Measurements from ENCODE around the gene CCDC182.

Gene CCDC182

DNA sequence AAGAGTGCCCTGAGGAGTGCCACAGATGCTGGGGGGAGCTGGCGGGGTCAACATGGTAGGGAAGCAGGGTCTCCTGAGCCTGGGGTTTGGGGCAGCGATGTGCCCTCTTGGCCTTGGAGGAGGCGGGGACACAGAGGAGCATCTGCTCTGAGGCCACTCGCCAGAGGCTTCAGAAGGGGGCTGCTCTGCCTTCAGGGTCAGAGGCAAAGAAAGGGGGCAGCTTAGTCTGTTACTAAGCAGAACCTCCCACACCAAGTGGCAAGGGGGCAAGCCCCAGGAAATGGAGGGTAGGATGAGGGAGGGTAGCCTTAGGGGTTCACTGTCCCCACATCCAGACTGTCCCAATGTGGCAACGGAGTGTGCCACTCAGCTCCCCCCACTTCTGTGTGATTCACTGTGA lies 18.3 kb downstream of the CCDC182 start:
- no peak for DNase-seq (ENCODE audit: low spot score)

- no peak for DNase-seq (ENCODE audit: low spot score)
Measured at GRCh38 chr17:57726213-57726790, 18.8 kb downstream of the CCDC182 start.

GRCh38 chr17:57724729-57725125 lies 20.4 kb downstream of the CCDC182 start:
- DNase-seq (ENCODE audit: low spot score), result no peak

- DNase-seq (ENCODE audit: low spot score), result no peak
Measured at GRCh38 chr17:57724026-57724728, 20.9 kb downstream of the CCDC182 start.

- DNase-seq (ENCODE audit: low spot score), result no peak
Measured at GRCh38 chr17:57723427-57724025, 21.6 kb downstream of the CCDC182 start.

GRCh38 chr17:57722704-57723043 lies 22.4 kb downstream of the CCDC182 start:
- DNase-seq (ENCODE audit: low spot score), result no peak

- no peak for DNase-seq (ENCODE audit: low spot score)
Measured at GRCh38 chr17:57721967-57722703, 23.0 kb downstream of the CCDC182 start.

GRCh38 chr17:57720386-57721035 lies 24.6 kb downstream of the CCDC182 start:
- no peak for DNase-seq (ENCODE audit: low spot score)

DNA sequence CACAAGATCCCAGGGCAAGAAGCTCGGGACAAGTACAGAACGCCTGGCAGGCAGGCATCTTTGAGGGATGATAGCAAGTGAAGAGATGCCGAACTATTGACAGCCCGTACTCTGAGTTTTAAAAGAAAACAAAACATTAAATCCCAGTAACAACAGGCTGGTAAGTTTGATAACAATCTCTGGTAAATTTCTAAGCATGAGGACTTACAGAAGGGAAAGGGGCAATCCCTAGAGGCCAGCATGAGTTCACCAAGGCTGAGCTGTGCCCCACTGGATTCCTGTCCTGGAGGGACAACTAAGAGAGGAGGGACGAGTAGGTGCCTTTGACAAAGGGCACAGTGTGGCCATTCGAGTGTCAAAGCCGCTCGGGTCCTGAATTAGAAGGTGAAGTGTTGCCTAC lies 26.2 kb downstream of the CCDC182 start:
- no peak for DNase-seq (ENCODE audit: low spot score)

- no peak for DNase-seq (ENCODE audit: low spot score)
Measured at GRCh38 chr17:57715981-57716380, 29.1 kb downstream of the CCDC182 start.

DNA sequence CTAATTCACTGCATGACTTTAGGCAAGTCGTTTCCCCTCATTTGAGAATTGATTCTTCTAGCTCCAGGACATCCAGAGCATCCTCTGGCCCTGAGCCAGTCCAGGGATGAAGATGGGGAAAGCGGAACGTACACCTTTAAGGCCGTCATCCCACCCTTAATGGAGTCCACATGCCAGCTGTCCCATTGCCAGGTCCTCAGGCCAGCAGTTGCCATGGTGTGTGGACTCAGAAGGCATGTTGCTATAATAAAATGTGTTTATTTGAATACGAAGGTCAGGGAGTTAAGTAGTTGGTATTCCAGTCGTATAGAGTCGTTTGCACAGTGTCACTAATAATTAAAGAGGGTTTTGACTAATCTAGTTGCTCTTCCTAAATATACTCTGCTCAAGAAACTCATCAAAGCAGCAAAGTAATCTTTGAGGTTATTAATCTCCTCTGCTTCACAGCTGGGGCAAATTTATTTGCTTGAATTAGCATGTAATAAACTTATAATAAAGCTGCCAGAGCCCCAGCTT lies 30.4 kb downstream of the CCDC182 start:
- DNase-seq (ENCODE audit: low spot score), result no peak

DNA sequence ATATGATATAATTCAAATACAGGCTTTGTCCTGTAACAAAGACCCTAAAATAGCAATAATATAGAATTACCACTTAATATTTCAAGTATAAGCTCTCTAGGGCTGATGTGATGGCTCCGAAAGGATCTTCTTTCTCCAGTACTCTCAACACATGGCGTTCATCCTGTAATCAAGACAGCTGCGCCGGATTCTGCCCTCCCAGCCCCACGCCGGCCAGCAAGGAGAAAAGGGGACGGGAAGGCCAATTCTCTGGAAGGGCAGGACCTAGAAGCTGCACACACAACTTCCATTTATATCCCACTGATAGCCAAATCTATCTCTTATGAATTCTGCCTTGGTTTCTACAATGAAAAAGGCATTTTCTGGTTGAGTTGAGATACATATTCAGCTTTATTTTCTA lies 32.0 kb downstream of the CCDC182 start:
- DNase-seq (ENCODE audit: low spot score), result no peak

GRCh38 chr17:57708410-57708809 lies 36.7 kb downstream of the CCDC182 start:
- DNase-seq (ENCODE audit: low spot score), result no peak

- DNase-seq (ENCODE audit: low spot score), result no peak
Measured at GRCh38 chr17:57707892-57708291, 37.2 kb downstream of the CCDC182 start.

DNA sequence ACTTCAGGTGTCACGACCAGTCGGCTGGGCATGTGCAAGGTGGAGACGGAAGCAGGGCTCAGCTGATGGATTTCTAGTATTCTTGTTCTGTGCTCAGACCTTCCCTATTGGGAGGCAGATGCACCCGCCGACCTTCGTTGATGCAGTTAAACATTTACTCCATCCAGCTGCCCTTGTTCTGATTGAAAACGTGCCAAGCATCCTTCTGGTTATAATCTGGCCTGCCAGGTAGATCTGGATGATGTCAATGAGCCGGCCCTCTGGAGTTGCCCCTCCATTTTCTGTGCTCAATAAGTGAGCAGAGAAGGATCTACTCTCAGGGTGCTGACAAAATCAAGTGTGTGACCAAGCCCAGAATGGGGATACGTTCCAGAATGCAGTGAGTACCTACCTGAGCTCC lies 38.3 kb downstream of the CCDC182 start:
- no peak for DNase-seq (ENCODE audit: low spot score)

DNA sequence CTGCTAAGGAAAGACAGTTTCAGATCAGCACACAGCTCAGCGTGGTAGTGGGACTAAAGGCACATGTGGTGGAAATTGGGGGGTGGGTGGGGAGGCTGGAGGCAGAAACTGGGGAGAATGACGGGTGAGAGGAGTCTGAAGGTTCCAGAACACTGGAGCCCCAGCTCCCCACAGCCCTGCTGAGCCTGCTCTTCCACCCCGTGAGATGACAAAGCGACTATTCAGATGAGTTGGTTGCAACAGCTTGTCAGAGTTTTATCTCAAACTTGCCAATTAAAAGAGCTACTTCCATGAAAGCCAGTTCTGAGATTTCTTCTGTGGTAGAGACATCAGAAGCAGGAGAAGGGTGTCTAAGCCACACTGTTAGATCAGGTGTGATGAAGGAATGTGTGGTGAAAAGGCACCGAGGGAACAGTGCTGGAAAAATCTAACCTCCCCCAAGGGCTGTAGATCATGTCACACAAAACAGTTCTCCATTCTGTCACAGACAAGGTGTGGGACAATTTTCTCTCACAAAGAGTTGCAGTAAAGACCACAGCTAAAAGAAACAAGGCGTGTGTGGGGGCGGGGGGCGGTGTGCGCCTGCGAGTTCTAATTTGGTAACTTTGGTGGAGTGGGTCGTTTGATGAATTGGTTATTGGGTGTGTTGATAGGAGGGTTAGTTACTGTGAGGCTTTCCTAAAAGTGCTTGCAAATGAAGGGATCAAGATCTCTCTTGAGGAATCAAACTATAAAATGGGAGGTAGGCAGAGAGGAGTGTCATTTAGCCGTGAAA lies 39.0 kb downstream of the CCDC182 start:
- no peak for DNase-seq (ENCODE audit: low spot score)

DNA sequence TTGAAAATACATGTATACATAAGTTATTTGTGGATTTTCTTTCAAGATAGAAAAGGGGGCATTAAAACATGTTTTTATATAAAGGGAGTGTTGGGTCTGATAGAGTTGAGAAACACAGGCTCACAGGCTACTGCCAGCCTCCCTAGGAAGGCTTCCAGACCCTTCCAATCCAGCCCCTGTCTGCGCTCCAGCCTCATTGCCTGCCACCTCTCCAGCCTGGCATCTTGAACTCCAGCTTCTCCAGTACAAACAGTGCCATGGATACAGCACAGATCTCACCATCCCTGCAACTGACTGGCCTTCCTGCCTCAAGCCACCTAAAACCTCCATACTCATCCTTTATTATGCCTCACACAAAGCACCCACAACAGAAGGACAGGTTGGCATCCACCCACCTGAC lies 40.7 kb downstream of the CCDC182 start:
- DNase-seq (ENCODE audit: low spot score), result no peak

DNA sequence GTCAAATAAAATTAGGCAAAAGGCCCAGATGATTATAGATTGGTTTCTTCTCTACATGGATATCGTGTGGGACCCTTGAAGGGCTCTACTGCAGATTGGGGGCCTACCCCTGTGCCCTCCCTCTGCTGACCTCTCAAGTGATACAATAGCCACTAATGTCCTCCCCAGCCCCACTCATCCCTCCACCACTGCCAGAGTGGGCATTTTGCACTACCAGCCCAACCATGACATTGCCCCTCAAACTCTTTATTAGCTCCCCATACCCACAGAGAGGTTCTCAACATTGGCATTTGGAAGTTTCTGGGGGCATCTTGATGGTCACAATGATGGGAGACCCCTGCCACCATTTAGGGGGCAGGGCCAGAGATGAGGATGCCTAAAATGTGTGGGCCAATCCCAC lies 41.8 kb downstream of the CCDC182 start:
- no peak for DNase-seq (ENCODE audit: low spot score)

- no peak for DNase-seq (ENCODE audit: low spot score)
Measured at GRCh38 chr17:57701124-57701523, 44.0 kb downstream of the CCDC182 start.

- no peak for DNase-seq (ENCODE audit: low spot score)
Measured at GRCh38 chr17:57699751-57700219, 45.3 kb downstream of the CCDC182 start.

Measured in AG08396 (cell line).